Cardiac muscle cell (in vitro differentiated cells and primary cell): ENCODE measurements around the gene POLD3. TPM values are rescaled to one million over a fixed set of nuclear protein-coding genes. Genes with fewer than 3 reads are reported as not detected.

ENCODE experiments used
- DNase-seq, 2 donors: peaks; one replicate each; pipeline versions ENCODE4 v3.0.0 to v3.0.0-alpha.2; 2010 to 2017; ENCODE audit warnings: low read depth in 1 of 2, low spot score in 1 of 2
- H3K27ac ChIP-seq: fragments of 200-600 bp; sonication (generic); 2 replicates; pipeline ENCODE4 v1.5.1; 2016
- H3K27me3 ChIP-seq: fragments of 200-600 bp; sonication (generic); 2 replicates; pipeline ENCODE4 v1.6.0; 2016; ENCODE audit warnings: control low read depth
- H3K36me3 ChIP-seq: fragments of 200-600 bp; sonication (generic); 2 replicates; pipeline ENCODE4 v1.5.1; 2016; ENCODE audit warnings: control low read depth
- H3K4me1 ChIP-seq: fragments of 200-600 bp; sonication (generic); 2 replicates; pipeline ENCODE4 v1.8.1; 2017; ENCODE audit warnings: low read depth, mild to moderate bottlenecking, mixed run types
- H3K4me3 ChIP-seq: fragments of 200-600 bp; sonication (generic); 2 replicates; pipeline ENCODE4 v1.5.1; 2016; ENCODE audit warnings: mild to moderate bottlenecking
- H3K9me3 ChIP-seq: fragments of 200-600 bp; sonication (generic); 2 replicates; pipeline ENCODE4 v1.5.1; 2017; ENCODE audit warnings: low read depth, mild to moderate bottlenecking, control low read depth
- polyA plus RNA-seq: library from polyadenylated mRNA; unstranded; fragments of >200 nt; fragmentation: Nextera tagmentation; extraction: Ambion mirVana; gene quantifications from 2 replicates; pipeline ENCODE4 v1.2.1, GENCODE V29; 2016
- total RNA-seq: library from RNA; depleted of rRNA; stranded (reverse); fragments of >200 nt; gene quantifications from 2 replicates; pipeline ENCODE4 v1.2.3, GENCODE V29; 2016
- TF ChIP-seq, protein P1 (sequence below): IDR thresholded peaks from 2 replicates; pipeline ENCODE4 v1.5.1; 2012; ENCODE audit warnings: low read depth, mild to moderate bottlenecking, low read length

The POLD3 gene
- total and polyA plus RNA-seq, 2 experiments from 2014 or later = 13.1 to 24.1 TPM

GRCh38 chr11:74605403-74605802, 13.0 kb downstream of the POLD3 start:
- H3K4me3 ChIP-seq = no peak overlapping the region

GRCh38 chr11:74608431-74608830, 16.0 kb downstream of the POLD3 start:
- Histone ChIP-seq H3K27ac (no peak overlapping the region), H3K27me3 (no peaks in the 10 kb centered on the region), H3K9me3 (no peaks in the 10 kb centered on the region), H3K4me1 (peaks cover 10% of the 10 kb centered on the region), H3K4me3 (no peak overlapping the region), H3K36me3 (peaks cover 18% of the 10 kb centered on the region)
- no peak for DNase-seq
- TF ChIP-seq, protein P1, sequence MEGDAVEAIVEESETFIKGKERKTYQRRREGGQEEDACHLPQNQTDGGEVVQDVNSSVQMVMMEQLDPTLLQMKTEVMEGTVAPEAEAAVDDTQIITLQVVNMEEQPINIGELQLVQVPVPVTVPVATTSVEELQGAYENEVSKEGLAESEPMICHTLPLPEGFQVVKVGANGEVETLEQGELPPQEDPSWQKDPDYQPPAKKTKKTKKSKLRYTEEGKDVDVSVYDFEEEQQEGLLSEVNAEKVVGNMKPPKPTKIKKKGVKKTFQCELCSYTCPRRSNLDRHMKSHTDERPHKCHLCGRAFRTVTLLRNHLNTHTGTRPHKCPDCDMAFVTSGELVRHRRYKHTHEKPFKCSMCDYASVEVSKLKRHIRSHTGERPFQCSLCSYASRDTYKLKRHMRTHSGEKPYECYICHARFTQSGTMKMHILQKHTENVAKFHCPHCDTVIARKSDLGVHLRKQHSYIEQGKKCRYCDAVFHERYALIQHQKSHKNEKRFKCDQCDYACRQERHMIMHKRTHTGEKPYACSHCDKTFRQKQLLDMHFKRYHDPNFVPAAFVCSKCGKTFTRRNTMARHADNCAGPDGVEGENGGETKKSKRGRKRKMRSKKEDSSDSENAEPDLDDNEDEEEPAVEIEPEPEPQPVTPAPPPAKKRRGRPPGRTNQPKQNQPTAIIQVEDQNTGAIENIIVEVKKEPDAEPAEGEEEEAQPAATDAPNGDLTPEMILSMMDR = no peak

More at GRCh38 chr11:74605403-74605802, 13.0 kb downstream of the POLD3 start:
- Histone ChIP-seq H3K9me3 (no peaks in the 10 kb centered on the region), H3K27me3 (no peaks in the 10 kb centered on the region), H3K4me1 (peaks cover 10% of the 10 kb centered on the region), H3K36me3 (peaks cover 10% of the 10 kb centered on the region), H3K27ac (peak overlapping the region; percentile 76)
- TF ChIP-seq, protein P1 = no peak
- no peak for DNase-seq

DNA sequence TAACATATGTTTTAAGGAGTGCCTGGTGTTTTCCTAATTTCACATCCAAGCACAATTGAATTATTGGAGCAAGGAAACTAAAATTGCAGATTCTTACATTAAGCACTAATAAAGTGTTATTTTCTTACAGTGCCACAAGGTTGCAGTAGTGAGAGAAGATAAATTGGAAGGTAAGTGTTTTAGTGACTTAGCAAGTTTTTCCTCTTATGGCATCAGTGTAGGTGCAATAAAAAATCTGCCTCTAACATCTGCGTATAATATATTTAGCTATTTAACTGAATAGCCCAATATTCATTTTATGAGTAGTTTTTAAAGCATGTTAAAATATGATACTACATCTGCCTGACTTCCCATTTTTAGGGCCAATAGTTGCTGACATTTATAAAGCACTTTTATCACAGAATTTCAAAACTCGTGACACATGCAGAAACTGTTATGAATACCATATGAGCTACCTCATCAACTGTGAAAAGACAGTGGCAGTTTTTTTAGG, 19.0 kb downstream of the POLD3 start:
- Histone ChIP-seq H3K9me3 (no peaks in the 10 kb centered on the region), H3K27ac (no peak overlapping the region), H3K36me3 (peaks cover 15% of the 10 kb centered on the region), H3K4me1 (peaks cover 11% of the 10 kb centered on the region), H3K4me3 (no peak overlapping the region), H3K27me3 (no peaks in the 10 kb centered on the region)
- TF ChIP-seq, protein P1 = peak; percentile 53
- DNase-seq = peak; percentile 18 to 87

GRCh38 chr11:74612877-74613276, 20.5 kb downstream of the POLD3 start:
- no peak for DNase-seq
- no peak overlapping the region for H3K27ac ChIP-seq
- peaks cover 6% of the 10 kb centered on the region for H3K4me1 ChIP-seq
- H3K27me3 ChIP-seq = no peaks in the 10 kb centered on the region
- H3K4me3 ChIP-seq = no peak overlapping the region
- no peaks in the 10 kb centered on the region for H3K9me3 ChIP-seq
- peaks cover 15% of the 10 kb centered on the region for H3K36me3 ChIP-seq
- TF ChIP-seq, protein P1 = no peak

- H3K9me3 ChIP-seq = no peaks in the 10 kb centered on the region
- peaks cover 26% of the 10 kb centered on the region for H3K36me3 ChIP-seq
- no peak overlapping the region for H3K4me3 ChIP-seq
- H3K27me3 ChIP-seq = no peaks in the 10 kb centered on the region
- H3K27ac ChIP-seq = no peak overlapping the region
- DNase-seq = no peak
- H3K4me1 ChIP-seq = peaks cover 6% of the 10 kb centered on the region
- TF ChIP-seq, protein P1 = no peak
These were observed 22.9 kb downstream of the POLD3 start for GRCh38 chr11:74615311-74615710.
